HG03060 (cell line): Measurements from ENCODE around the gene SCAF11.
A peak's percentile ranks its signal among the peaks of the same experiment; 100 is the strongest.
"Not testable (repeated sequence)": the region's sequence is repeated elsewhere in the genome, so short reads cannot be mapped to it uniquely, and the experiment has no call there.

Experiments used
- ATAC-seq: cut with Tn5 transposase; IDR thresholded peaks from one replicate; pipeline ENCODE4 v1.9.1; 2021; ENCODE audit warnings: low read depth, moderate number of reproducible peaks; ENCODE audit not compliant: unreplicated experiment

Gene SCAF11, protein sequence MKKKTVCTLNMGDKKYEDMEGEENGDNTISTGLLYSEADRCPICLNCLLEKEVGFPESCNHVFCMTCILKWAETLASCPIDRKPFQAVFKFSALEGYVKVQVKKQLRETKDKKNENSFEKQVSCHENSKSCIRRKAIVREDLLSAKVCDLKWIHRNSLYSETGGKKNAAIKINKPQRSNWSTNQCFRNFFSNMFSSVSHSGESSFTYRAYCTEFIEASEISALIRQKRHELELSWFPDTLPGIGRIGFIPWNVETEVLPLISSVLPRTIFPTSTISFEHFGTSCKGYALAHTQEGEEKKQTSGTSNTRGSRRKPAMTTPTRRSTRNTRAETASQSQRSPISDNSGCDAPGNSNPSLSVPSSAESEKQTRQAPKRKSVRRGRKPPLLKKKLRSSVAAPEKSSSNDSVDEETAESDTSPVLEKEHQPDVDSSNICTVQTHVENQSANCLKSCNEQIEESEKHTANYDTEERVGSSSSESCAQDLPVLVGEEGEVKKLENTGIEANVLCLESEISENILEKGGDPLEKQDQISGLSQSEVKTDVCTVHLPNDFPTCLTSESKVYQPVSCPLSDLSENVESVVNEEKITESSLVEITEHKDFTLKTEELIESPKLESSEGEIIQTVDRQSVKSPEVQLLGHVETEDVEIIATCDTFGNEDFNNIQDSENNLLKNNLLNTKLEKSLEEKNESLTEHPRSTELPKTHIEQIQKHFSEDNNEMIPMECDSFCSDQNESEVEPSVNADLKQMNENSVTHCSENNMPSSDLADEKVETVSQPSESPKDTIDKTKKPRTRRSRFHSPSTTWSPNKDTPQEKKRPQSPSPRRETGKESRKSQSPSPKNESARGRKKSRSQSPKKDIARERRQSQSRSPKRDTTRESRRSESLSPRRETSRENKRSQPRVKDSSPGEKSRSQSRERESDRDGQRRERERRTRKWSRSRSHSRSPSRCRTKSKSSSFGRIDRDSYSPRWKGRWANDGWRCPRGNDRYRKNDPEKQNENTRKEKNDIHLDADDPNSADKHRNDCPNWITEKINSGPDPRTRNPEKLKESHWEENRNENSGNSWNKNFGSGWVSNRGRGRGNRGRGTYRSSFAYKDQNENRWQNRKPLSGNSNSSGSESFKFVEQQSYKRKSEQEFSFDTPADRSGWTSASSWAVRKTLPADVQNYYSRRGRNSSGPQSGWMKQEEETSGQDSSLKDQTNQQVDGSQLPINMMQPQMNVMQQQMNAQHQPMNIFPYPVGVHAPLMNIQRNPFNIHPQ (N-terminal part only)

GRCh38 chr12:45990468-45991283 lies at the start of gene SCAF11:
TSS of gene SCAF11 (minus strand) at chr12:45990574. CDS start at chr12:45964167, 26,407 bp downstream.
- peak; percentile 73 for ATAC-seq

DNA sequence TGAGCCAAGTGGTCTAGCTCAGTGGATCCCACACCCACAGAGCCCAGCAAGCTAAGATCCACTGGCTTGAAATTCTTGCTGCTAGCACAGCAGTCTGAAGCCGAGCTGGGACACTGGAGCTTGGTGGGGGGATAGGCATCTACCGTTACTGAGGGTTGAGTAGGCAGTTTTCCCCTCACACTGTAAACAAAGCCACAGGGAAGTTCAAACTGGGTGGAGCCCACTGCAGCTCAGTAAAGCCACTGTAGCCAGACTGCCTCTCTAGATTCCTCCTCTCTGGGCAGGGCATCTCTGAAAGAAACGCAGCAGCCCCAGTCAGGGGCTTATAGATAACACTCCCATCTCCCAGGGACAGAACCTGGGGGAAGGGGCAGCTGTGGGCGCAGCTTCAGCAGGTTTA lies 46.7 kb upstream of the SCAF11 start:
- not testable (repeated sequence) for ATAC-seq

- no peak for ATAC-seq
Measured at GRCh38 chr12:46027172-46027571, 36.8 kb upstream of the SCAF11 start.

DNA sequence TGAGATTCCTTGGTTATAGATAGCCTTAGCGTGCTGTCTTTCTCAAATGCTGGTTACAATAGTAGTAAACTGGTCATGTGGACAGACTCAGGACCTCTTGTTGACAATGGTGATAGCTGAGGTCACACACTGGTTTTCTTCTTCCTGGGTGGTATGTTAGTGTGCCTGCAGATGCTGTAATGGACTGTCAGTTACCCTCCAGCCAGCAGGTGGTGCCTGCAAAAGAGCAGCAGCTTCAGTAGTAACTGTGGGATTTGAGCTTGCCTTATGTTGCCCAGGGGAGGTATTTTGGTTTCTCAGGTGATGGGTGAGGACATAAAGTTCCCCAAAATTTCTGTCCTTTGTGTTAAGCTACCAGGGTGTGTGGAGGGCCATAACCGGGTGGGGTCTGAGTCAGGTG lies 33.7 kb upstream of the SCAF11 start:
- ATAC-seq, result no peak

- no peak for ATAC-seq
Measured at GRCh38 chr12:46020768-46021167, 30.4 kb upstream of the SCAF11 start.

GRCh38 chr12:46018712-46019111 lies 28.3 kb upstream of the SCAF11 start:
- not testable (repeated sequence) for ATAC-seq

DNA sequence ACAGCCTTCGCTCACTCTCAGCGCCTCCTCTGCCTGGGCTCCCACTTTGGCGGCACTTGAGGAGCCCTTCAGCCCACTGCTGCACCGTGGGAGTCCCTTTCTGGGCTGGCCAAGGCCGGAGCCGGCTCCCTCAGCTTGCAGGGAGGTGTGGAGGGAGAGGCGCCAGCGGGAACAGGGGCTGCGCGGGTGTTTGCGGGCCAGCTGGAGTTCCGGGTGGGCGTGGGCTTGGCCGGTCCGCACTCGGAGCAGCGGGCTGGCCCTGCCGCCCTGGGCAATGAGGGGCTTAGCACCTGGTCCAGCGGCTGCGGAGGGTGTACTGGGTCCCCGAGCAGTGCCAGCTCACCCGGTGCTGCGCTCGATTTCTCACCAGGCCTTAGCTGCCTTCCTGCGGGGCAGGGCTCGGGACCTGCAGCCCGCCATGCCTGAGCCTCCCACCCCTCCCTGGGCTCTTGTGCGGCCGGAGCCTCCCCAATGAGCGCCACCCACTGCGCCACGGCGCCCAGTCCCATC lies 27.5 kb upstream of the SCAF11 start:
- not testable (repeated sequence) for ATAC-seq

DNA sequence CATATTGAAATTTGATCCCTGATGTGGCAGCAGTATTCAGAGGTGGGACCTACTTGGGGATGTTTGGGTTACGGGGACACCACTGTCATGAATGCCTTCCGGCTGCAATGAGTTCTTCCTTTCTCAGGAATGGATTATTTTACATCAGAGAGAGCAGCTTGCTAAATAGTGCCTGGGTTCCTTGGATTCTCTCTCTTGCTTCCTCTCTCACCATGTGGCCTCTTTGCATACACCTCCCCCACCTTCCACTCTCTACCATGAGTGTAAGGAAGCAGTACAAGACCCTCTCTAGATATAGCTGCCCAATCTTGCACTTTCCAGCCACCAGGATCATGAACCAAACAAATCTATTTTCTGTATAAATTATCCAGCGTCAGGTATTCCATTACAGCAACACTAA lies 15.4 kb upstream of the SCAF11 start:
- ATAC-seq, result no peak

GRCh38 chr12:46005151-46005797 lies 14.9 kb upstream of the SCAF11 start:
- ATAC-seq, result no peak

GRCh38 chr12:46004715-46005114 lies 14.3 kb upstream of the SCAF11 start:
- ATAC-seq, result no peak

DNA sequence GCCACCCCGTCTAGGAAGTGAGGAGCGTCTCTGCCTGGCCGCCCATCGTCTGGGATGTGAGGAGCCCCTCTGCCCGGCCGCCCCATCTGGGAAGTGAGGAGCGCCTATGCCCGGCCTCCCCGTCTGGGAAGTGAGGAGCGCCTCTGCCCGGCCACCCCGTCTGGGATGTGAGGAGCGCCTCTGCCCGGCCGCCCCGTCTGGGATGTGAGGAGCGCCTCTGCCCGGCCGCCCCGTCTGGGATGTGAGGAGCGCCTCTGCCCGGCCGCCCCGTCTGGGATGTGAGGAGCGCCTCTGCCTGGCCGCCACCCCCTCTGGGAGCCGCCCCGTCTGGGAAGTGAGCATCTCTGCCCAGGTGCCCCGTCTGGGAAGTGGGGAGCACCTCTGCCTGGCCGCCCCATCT lies 9.7 kb upstream of the SCAF11 start:
- ATAC-seq, result not testable (repeated sequence)

- ATAC-seq, result no peak
Measured at GRCh38 chr12:45994736-45995135, 4.4 kb upstream of the SCAF11 start.

- ATAC-seq, result no peak
Measured at GRCh38 chr12:45991284-45992249, 1.2 kb upstream of the SCAF11 start.

- ATAC-seq, result peak; percentile 10
Measured at GRCh38 chr12:45989721-45990467, 480 bp downstream of the SCAF11 start.

GRCh38 chr12:45989287-45989686 lies 1.1 kb downstream of the SCAF11 start:
- no peak for ATAC-seq

GRCh38 chr12:45988264-45988663 lies 2.1 kb downstream of the SCAF11 start:
- ATAC-seq, result no peak

- no peak for ATAC-seq
Measured at GRCh38 chr12:45987340-45987727, 3.0 kb downstream of the SCAF11 start.
